OCI-LY1 (cell line): ENCODE measurements around the gene DUSP22.

ENCODE experiments used
- H2AFZ ChIP-seq: fragments of 200-600 bp; sonication (generic), shearing (Covaris generic); 2 replicates; pipeline ENCODE4 v1.6.0; 2014; ENCODE audit warnings: antibody characterized with exemption, mild to moderate bottlenecking, low read length
- H3F3A ChIP-seq: fragments of 200-600 bp; sonication (generic), shearing (Covaris generic); 2 replicates; pipeline ENCODE4 v1.6.0; 2014; ENCODE audit warnings: mild to moderate bottlenecking, antibody characterized with exemption, low read length, moderate library complexity; ENCODE audit not compliant: insufficient read depth
- H3K27ac ChIP-seq: fragments of 200-600 bp; sonication (generic); 2 replicates; pipeline ENCODE4 v1.5.1; 2014; ENCODE audit warnings: low read length, mixed run types, mild to moderate bottlenecking, low read depth; ENCODE audit not compliant: poor library complexity, severe bottlenecking
- H3K27me3 ChIP-seq: fragments of 200-600 bp; sonication (generic); 2 replicates; pipeline ENCODE4 v1.6.0; 2014; ENCODE audit warnings: antibody characterized with exemption, mild to moderate bottlenecking, low read length, moderate library complexity; ENCODE audit not compliant: insufficient read depth
- H3K36me3 ChIP-seq: fragments of 200-600 bp; sonication (generic); 2 replicates; pipeline ENCODE4 v1.6.1; 2014; ENCODE audit warnings: mild to moderate bottlenecking, antibody characterized with exemption, low read length, moderate library complexity, mixed read lengths; ENCODE audit not compliant: insufficient read depth
- H3K4me1 ChIP-seq: fragments of 200-600 bp; sonication (generic); 2 replicates; pipeline ENCODE4 v1.5.1; 2014; ENCODE audit warnings: mild to moderate bottlenecking, low read length, moderate library complexity; ENCODE audit not compliant: insufficient read depth, severe bottlenecking
- H3K4me2 ChIP-seq: fragments of 200-600 bp; sonication (generic), shearing (Covaris generic); 2 replicates; pipeline ENCODE4 v1.6.1; 2014; ENCODE audit warnings: low read length
- H3K4me3 ChIP-seq: fragments of 200-600 bp; sonication (generic); 2 replicates; pipeline ENCODE4 v1.5.1; 2014; ENCODE audit warnings: low read length, low read depth, mild to moderate bottlenecking, mixed read lengths; ENCODE audit not compliant: poor library complexity, severe bottlenecking
- H3K79me2 ChIP-seq: fragments of 200-600 bp; shearing (Covaris generic); 2 replicates; pipeline ENCODE4 v1.6.1; 2016; ENCODE audit warnings: mixed run types, low read length, mixed read lengths; ENCODE audit not compliant: insufficient read depth
- H3K9ac ChIP-seq: fragments of 200-600 bp; sonication (generic), shearing (Covaris generic); 2 replicates; pipeline ENCODE4 v1.6.1; 2014; ENCODE audit warnings: mild to moderate bottlenecking, low read length, mixed read lengths
- H3K9me2 ChIP-seq: fragments of 200-600 bp; sonication (generic), shearing (Covaris generic); 2 replicates; pipeline ENCODE4 v1.6.1; 2014; ENCODE audit warnings: low read depth, mild to moderate bottlenecking, low read length, mixed read lengths
- H3K9me3 ChIP-seq: fragments of 200-600 bp; shearing (Covaris generic); 2 replicates; pipeline ENCODE4 v1.6.1; 2014; ENCODE audit warnings: low read length, mixed read lengths
- H4K20me1 ChIP-seq: fragments of 200-600 bp; sonication (generic), shearing (Covaris generic); 2 replicates; pipeline ENCODE4 v1.6.0; 2016; ENCODE audit warnings: mild to moderate bottlenecking, low read length; ENCODE audit not compliant: insufficient read depth
- EZH2 ChIP-seq: fragments of 200-600 bp; sonication (generic), shearing (Covaris generic); IDR thresholded peaks from 2 replicates; pipeline ENCODE4 v1.8.0; 2017; ENCODE audit warnings: borderline replicate concordance, mixed run types, mild to moderate bottlenecking, antibody characterized with exemption, low read length, moderate library complexity, mixed read lengths
- TF ChIP-seq, protein P1 (sequence below): fragments of 200-600 bp; sonication (generic), shearing (Covaris generic); IDR thresholded peaks from 2 replicates; pipeline ENCODE4 v1.5.1; 2017; ENCODE audit warnings: mild to moderate bottlenecking, antibody characterized with exemption, low read length, moderate library complexity, mixed read lengths

DUSP22 gene

DNA sequence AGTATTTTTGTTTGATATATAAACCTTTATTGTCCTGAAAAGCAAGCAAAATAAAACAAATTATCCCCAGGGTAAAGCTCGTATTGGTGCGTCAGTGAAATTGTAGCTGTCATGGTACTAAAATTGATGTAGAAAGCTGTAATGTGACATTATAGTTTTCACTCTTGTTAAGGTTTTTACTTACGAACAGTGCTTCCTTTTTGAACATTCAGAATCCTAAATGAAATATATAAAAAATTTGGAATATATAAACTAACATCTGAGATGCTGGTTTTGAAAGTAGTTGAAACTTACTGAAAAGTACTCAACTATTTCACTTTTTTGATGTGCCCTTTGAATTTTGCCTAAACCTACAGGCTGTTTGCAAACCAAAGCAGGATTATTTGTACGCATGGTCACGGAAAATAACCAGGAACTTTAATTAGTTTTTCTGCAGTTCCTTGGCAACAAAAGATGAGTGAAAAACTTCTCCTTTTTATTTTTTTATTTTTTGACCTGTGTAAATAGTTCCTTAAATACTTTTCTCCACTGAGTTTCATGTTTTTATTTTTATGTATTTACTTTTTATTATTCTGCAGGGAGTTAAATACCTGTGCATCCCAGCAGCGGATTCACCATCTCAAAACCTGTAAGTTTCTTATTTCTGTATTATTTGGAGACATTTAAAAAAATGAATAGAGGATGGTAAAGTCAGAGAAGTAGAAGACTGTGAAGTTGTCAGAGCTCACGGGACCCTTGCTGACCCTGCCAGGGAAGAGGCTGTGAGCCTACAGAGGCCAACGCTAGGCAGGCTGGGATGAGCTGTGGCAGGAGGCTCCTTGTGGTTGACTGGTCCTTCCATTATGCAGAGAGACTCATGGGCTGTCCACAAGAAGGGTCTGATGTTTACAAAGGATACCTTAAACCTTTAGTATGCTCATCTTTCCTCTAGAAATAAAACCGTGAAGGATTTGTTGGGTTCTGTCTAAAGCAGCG lies 42.5 kb downstream of the DUSP22 start:
- TF ChIP-seq, protein P1, sequence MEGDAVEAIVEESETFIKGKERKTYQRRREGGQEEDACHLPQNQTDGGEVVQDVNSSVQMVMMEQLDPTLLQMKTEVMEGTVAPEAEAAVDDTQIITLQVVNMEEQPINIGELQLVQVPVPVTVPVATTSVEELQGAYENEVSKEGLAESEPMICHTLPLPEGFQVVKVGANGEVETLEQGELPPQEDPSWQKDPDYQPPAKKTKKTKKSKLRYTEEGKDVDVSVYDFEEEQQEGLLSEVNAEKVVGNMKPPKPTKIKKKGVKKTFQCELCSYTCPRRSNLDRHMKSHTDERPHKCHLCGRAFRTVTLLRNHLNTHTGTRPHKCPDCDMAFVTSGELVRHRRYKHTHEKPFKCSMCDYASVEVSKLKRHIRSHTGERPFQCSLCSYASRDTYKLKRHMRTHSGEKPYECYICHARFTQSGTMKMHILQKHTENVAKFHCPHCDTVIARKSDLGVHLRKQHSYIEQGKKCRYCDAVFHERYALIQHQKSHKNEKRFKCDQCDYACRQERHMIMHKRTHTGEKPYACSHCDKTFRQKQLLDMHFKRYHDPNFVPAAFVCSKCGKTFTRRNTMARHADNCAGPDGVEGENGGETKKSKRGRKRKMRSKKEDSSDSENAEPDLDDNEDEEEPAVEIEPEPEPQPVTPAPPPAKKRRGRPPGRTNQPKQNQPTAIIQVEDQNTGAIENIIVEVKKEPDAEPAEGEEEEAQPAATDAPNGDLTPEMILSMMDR, result no peak
- no peak for TF ChIP-seq EZH2
- H3K36me3 ChIP-seq, result no peaks in the 10 kb centered on the region
- no peak overlapping the region for H3K4me3 ChIP-seq
- H3K79me2 ChIP-seq, result no peaks in the 10 kb centered on the region
- H3K4me1 ChIP-seq, result no peaks in the 10 kb centered on the region
- no peak overlapping the region for H3K4me2 ChIP-seq
- H3K27ac ChIP-seq, result no peak overlapping the region
- H3F3A ChIP-seq, result no peaks in the 10 kb centered on the region
- H3K9me3 ChIP-seq, result no peaks in the 10 kb centered on the region
- H2AFZ ChIP-seq, result no peak overlapping the region
- H3K9me2 ChIP-seq, result no peaks in the 10 kb centered on the region
- H4K20me1 ChIP-seq, result no peaks in the 10 kb centered on the region
- H3K9ac ChIP-seq, result no peak overlapping the region
- H3K27me3 ChIP-seq, result no peaks in the 10 kb centered on the region

DNA sequence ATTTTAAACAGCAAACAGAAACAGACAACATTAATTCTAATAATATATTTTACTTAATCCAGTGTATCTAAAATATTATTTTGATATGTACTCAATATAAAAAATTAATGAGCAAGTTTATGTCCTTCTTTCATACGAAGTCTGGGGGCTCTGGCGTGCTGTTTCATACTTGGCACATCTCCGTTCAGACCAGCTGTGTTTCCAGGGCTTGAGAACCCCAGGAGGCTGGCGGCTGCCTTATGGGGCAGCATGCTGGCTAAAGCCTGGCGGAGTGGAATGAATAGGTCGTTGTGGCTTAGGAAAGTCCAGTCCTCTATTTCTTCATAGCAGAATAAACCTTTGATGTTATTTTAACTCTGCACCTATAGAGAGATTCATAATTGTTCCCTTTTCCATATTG lies 43.3 kb downstream of the DUSP22 start:
- H4K20me1 ChIP-seq, result no peaks in the 10 kb centered on the region
- no peak overlapping the region for H3K27ac ChIP-seq
- H3K9me3 ChIP-seq, result no peaks in the 10 kb centered on the region
- H3K79me2 ChIP-seq, result no peaks in the 10 kb centered on the region
- no peak overlapping the region for H3K4me2 ChIP-seq
- TF ChIP-seq, protein P1, result no peak
- TF ChIP-seq EZH2, result no peak
- H3F3A ChIP-seq, result no peaks in the 10 kb centered on the region
- H3K4me1 ChIP-seq, result no peaks in the 10 kb centered on the region
- H3K4me3 ChIP-seq, result no peak overlapping the region
- H3K36me3 ChIP-seq, result no peaks in the 10 kb centered on the region
- H3K9ac ChIP-seq, result no peak overlapping the region
- H2AFZ ChIP-seq, result no peak overlapping the region
- H3K9me2 ChIP-seq, result no peaks in the 10 kb centered on the region
- no peaks in the 10 kb centered on the region for H3K27me3 ChIP-seq

DNA sequence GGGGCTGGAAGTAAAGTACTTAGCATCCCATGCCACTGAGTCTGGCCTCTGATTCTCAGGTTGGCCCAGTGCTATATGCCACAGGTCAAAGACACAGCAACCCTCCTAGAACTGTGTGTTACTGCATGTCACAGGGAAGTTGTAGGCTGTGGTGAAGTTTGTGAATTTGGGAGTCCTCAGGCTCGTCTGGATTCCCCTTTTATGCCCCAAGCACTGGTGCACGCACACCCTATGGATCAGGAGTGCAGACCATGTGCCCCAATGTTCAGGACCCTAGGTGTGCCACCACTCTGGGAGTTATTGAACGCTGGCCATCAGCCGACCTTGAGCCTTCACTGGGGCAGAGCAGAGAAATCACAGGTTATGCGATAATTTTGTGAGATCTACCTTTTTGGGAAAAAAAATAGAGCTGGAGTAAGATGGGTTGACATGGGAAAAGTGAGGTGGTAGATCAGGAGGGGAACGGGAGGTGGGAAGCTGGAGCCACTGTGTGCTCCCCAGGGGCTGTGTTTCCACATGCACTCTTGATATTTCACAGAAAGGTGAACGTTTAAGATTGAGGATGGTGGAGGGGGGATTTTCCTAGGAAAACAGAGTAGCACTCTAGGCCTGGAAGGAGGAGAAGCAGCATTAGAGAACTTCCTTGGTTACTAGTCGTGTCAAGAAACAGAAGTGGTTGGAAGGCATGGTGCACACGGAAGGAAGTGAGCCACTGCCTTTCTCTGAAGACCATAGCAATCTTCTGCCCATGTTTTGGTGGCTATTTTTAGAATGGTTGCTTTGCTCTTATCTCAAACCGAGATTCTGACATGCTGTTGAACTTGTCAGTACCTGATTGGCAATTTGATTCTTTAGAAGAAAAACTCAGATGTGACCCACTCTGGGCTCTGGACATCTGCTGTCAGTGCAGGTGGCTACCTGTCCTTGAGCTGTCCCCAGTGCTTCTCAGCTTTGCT lies 44.1 kb downstream of the DUSP22 start:
- no peaks in the 10 kb centered on the region for H3K27me3 ChIP-seq
- no peaks in the 10 kb centered on the region for H3K79me2 ChIP-seq
- H3K4me2 ChIP-seq, result no peak overlapping the region
- H3K4me3 ChIP-seq, result no peak overlapping the region
- H3K4me1 ChIP-seq, result no peaks in the 10 kb centered on the region
- TF ChIP-seq EZH2, result no peak
- TF ChIP-seq, protein P1, result no peak
- no peaks in the 10 kb centered on the region for H3K36me3 ChIP-seq
- H3K27ac ChIP-seq, result no peak overlapping the region
- H4K20me1 ChIP-seq, result no peaks in the 10 kb centered on the region
- no peak overlapping the region for H3K9ac ChIP-seq
- H2AFZ ChIP-seq, result no peak overlapping the region
- no peaks in the 10 kb centered on the region for H3K9me2 ChIP-seq
- no peaks in the 10 kb centered on the region for H3F3A ChIP-seq
- H3K9me3 ChIP-seq, result no peaks in the 10 kb centered on the region
